HepG2 (cell line): Measurements from ENCODE around the gene GNG7. TPM values are rescaled to one million over a fixed set of nuclear protein-coding genes. Genes with fewer than 3 reads are reported as not detected.

Experiments
- ATF7 ChIP-seq, 2 experiments: fragments of 450-650 bp in 1 of 2; sonication (generic) in 1 of 2; formaldehyde crosslinking in 1 of 2; IDR thresholded peaks; 2 replicates each; pipeline versions ENCODE4 v1.4.0 to v1.6.1; 2016 to 2020; ENCODE audit warnings: antibody characterized with exemption in 1 of 2, mild to moderate bottlenecking in 1 of 2, missing genetic modification reagents in 1 of 2
- BHLHE40 ChIP-seq: IDR thresholded peaks from 2 replicates; pipeline ENCODE4 v1.6.1; 2011; ENCODE audit warnings: low read length, improper control_type of control experiment
- CBFB ChIP-seq: sonication (generic); formaldehyde crosslinking; IDR thresholded peaks from 2 replicates; pipeline ENCODE4 v1.4.0; 2020; ENCODE audit warnings: missing genetic modification reagents
- EEA1 ChIP-seq: sonication (generic); formaldehyde crosslinking; IDR thresholded peaks from 2 replicates; pipeline ENCODE4 v1.5.1; 2020; ENCODE audit warnings: mild to moderate bottlenecking, missing genetic modification reagents, borderline replicate concordance
- GLI4 ChIP-seq: sonication (generic); formaldehyde crosslinking; IDR thresholded peaks from 2 replicates; pipeline ENCODE4 v1.5.1; 2020; ENCODE audit warnings: missing genetic modification reagents, mild to moderate bottlenecking, moderate library complexity, borderline replicate concordance
- GTF3A ChIP-seq: sonication (generic); formaldehyde crosslinking; conservative IDR thresholded peaks from 2 replicates; pipeline ENCODE4 v1.4.0; 2020; ENCODE audit warnings: mild to moderate bottlenecking, missing genetic modification reagents
- HMG20A ChIP-seq: IDR thresholded peaks from 2 replicates; pipeline ENCODE4 v1.6.1; 2016; ENCODE audit warnings: borderline replicate concordance
- KLF12 ChIP-seq: sonication (generic); formaldehyde crosslinking; IDR thresholded peaks from 2 replicates; pipeline ENCODE4 v1.4.0; 2020; ENCODE audit warnings: missing genetic modification reagents, borderline replicate concordance
- MBNL3 ChIP-seq: fragments of 250-450 bp; sonication (Bioruptor Pico); conservative IDR thresholded peaks from 2 replicates; pipeline ENCODE4 v1.8.0; 2022; ENCODE audit warnings: mild to moderate bottlenecking, inconsistent platforms
- MIER3 ChIP-seq: IDR thresholded peaks from 2 replicates; pipeline ENCODE4 v1.6.1; 2016; ENCODE audit warnings: missing compliant biosample characterization, borderline replicate concordance
- MYNN ChIP-seq: sonication (generic); formaldehyde crosslinking; IDR thresholded peaks from 2 replicates; pipeline ENCODE4 v1.4.0; 2020; ENCODE audit warnings: mild to moderate bottlenecking, low read depth, missing genetic modification reagents
- NFKBIZ ChIP-seq: IDR thresholded peaks from 2 replicates; pipeline ENCODE4 v1.6.1; 2018; ENCODE audit warnings: missing genetic modification reagents, missing compliant biosample characterization
- PCBP1 ChIP-seq: fragments of 200-400 bp; formaldehyde crosslinking; IDR thresholded peaks from 2 replicates; pipeline ENCODE4 v1.6.1; 2017; ENCODE audit warnings: mild to moderate bottlenecking, low read depth, low read length, borderline replicate concordance
- SMAD3 ChIP-seq: sonication (generic); formaldehyde crosslinking; IDR thresholded peaks from 2 replicates; pipeline ENCODE4 v1.4.0; 2020; ENCODE audit warnings: missing genetic modification reagents
- SOX5 ChIP-seq: IDR thresholded peaks from 2 replicates; pipeline ENCODE4 v1.6.1; 2016; ENCODE audit warnings: borderline replicate concordance
- SSRP1 ChIP-seq: IDR thresholded peaks from 2 replicates; pipeline ENCODE4 v1.6.1; 2016; ENCODE audit warnings: control low read depth
- THAP8 ChIP-seq: sonication (generic); formaldehyde crosslinking; IDR thresholded peaks from 2 replicates; pipeline ENCODE4 v1.5.1; 2020; ENCODE audit warnings: missing genetic modification reagents, mild to moderate bottlenecking, borderline replicate concordance
- YY1 ChIP-seq: IDR thresholded peaks from 2 replicates; pipeline ENCODE4 v1.6.1; 2011; ENCODE audit warnings: low read length, low read depth, moderate library complexity, mild to moderate bottlenecking; ENCODE audit not compliant: insufficient read depth, insufficient replicate concordance
- ZFP90 ChIP-seq: sonication (generic); formaldehyde crosslinking; IDR thresholded peaks from 2 replicates; pipeline ENCODE4 v1.8.0; 2022; ENCODE audit warnings: missing genetic modification reagents, mild to moderate bottlenecking, inconsistent platforms, borderline replicate concordance
- ZGPAT ChIP-seq: IDR thresholded peaks from 2 replicates; pipeline ENCODE4 v1.6.1; 2016; ENCODE audit warnings: mild to moderate bottlenecking
- ZMAT5 ChIP-seq: sonication (generic); formaldehyde crosslinking; IDR thresholded peaks from 2 replicates; pipeline ENCODE4 v1.5.0; 2020; ENCODE audit warnings: mild to moderate bottlenecking, low read depth, missing genetic modification reagents, borderline replicate concordance
- ZNF205 ChIP-seq: IDR thresholded peaks from 2 replicates; pipeline ENCODE4 v1.6.1; 2018; ENCODE audit warnings: missing biosample characterization, missing genetic modification reagents
- ZNF263 ChIP-seq: sonication (generic); formaldehyde crosslinking; IDR thresholded peaks from 2 replicates; pipeline ENCODE4 v1.4.0; 2020; ENCODE audit warnings: missing genetic modification reagents
- ZNF629 ChIP-seq: sonication (generic); formaldehyde crosslinking; conservative IDR thresholded peaks from 2 replicates; pipeline ENCODE4 v1.5.0; 2020; ENCODE audit warnings: missing genetic modification reagents
- ZNF639 ChIP-seq: conservative IDR thresholded peaks from 2 replicates; pipeline ENCODE4 v1.6.1; 2018; ENCODE audit warnings: missing genetic modification reagents
- ZNF660 ChIP-seq: sonication (generic); formaldehyde crosslinking; IDR thresholded peaks from 2 replicates; pipeline ENCODE4 v1.5.1; 2020; ENCODE audit warnings: mild to moderate bottlenecking, low read depth, missing genetic modification reagents, borderline replicate concordance
- ZNF792 ChIP-seq: IDR thresholded peaks from 2 replicates; pipeline ENCODE4 v1.6.1; 2016
- ZNF891 ChIP-seq: sonication (generic); formaldehyde crosslinking; IDR thresholded peaks from 2 replicates; pipeline ENCODE4 v1.5.0; 2020; ENCODE audit warnings: mild to moderate bottlenecking, missing genetic modification reagents
- polyA plus RNA-seq, 8 experiments: library from polyadenylated mRNA; depleted of rRNA in 3 of 8; stranded (reverse) in 7 of 8; unstranded in 1 of 8; fragments of >200 nt; fragmentation: Illumina TruSeq in 4 of 8; extraction: Trizol in 4 of 8; gene quantifications; 2 replicates each; pipeline versions ENCODE4 v1.2.1 to v1.2.3, GENCODE V29; 2011 to 2016; ENCODE audit warnings: low read depth in 4 of 8, missing spikeins in 1 of 8, mixed read lengths in 1 of 8; ENCODE audit not compliant: insufficient read depth in 1 of 8
- total RNA-seq, 5 experiments: library from RNA; depleted of rRNA; stranded (reverse); fragments of >200 nt; fragmentation: Illumina TruSeq; extraction: Trizol; gene quantifications; 2 replicates each; pipeline ENCODE4 v1.2.3, GENCODE V29; 2016; ENCODE audit warnings: low read depth in 1 of 5

GNG7 gene
- total and polyA plus RNA-seq, 2 of the 13 experiments (the other 11 are each of a cell fraction or from before 2014, with no cell fraction given), result 1.4 to 3.3 TPM

- TF ChIP-seq ZGPAT (CRISPR knock-in tag) (no peak; the same call in 1 of the 2 replicates), NFKBIZ (CRISPR knock-in tag) (no peak), ZNF660 (CRISPR knock-in tag) (no peak), ZMAT5 (CRISPR knock-in tag) (no peak), ATF7 (IDR thresholded peaks at IDR 0.05) (no peak), ATF7 (CRISPR knock-in tag; IDR thresholded peaks at IDR 0.05) (peak; percentile 94; the same call in 1 of the 2 replicates), SMAD3 (no peak), SSRP1 (no peak), ZNF792 (CRISPR knock-in tag) (0 out of 2 replicates have a peak, but pooled peaks have one; percentile 30), KLF12 (CRISPR knock-in tag) (peak; percentile 15; the same call in 1 of the 2 replicates), ZFP90 (peak; percentile 45; the same call in 1 of the 2 replicates), ZNF263 (CRISPR knock-in tag) (0 out of 2 replicates have a peak, but pooled peaks have one; percentile 25), MYNN (CRISPR knock-in tag) (no peak), PCBP1 (no peak), MIER3 (peak; percentile 67; the same call in 1 of the 2 replicates), ZNF629 (CRISPR knock-in tag) (peak; percentile 53), HMG20A (CRISPR knock-in tag) (no peak; the same call in 1 of the 2 replicates), YY1 (peak; percentile 53), ZNF205 (CRISPR knock-in tag) (no peak), GTF3A (no peak), MBNL3 (no peak), ZNF891 (peak; percentile 78), EEA1 (CRISPR knock-in tag) (peak; percentile 84; the same call in 1 of the 2 replicates), BHLHE40 (peak; percentile 97), ZNF639 (CRISPR knock-in tag) (no peak), GLI4 (no peak), SOX5 (CRISPR knock-in tag) (peak; percentile 75), THAP8 (CRISPR knock-in tag) (no peak), CBFB (CRISPR knock-in tag) (peak; percentile 63; the same call in 1 of the 2 replicates)
These were observed 126.6 kb downstream of the GNG7 start (continued) for GRCh38 chr19:2575734-2576481.
